HG02885 (cell line): Measurements from ENCODE around the gene ASB5.
"Not testable (repeated sequence)": the region's sequence is repeated elsewhere in the genome, so short reads cannot be mapped to it uniquely, and the experiment has no call there.

Source experiments
- ATAC-seq: cut with Tn5 transposase; IDR thresholded peaks from one replicate; pipeline ENCODE4 v1.9.1; 2021; ENCODE audit warnings: mild to moderate bottlenecking; ENCODE audit not compliant: unreplicated experiment, poor library complexity

The ASB5 gene

DNA sequence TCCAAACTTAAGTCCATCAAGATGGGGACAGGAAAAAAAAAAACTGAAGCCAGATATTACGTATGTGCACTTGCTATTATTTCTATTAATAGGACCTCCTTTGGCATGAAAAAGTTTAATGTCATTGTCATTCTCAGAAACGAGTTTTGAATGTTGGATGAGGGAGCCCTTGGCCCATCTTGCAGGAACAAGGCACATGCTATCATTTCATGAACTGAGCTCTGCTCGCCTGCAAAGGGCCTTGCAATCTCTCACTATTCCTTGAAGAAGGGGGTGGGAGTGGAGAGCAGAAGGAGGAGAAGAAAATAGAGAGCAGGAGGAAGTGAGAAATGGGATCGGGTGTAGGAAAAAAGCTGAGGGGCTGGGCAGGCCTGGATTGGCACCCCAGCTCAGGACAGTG, 39.4 kb downstream of the ASB5 start:
- no peak for ATAC-seq

- no peak for ATAC-seq
Observed at GRCh38 chr4:176226736-176227135, 42.3 kb downstream of the ASB5 start.

- ATAC-seq = no peak
Observed at GRCh38 chr4:176223561-176223960, 45.5 kb downstream of the ASB5 start.

- ATAC-seq = no peak
Observed at GRCh38 chr4:176222149-176222548, 46.9 kb downstream of the ASB5 start.

GRCh38 chr4:176217510-176217909, 51.5 kb downstream of the ASB5 start:
- ATAC-seq = no peak

DNA sequence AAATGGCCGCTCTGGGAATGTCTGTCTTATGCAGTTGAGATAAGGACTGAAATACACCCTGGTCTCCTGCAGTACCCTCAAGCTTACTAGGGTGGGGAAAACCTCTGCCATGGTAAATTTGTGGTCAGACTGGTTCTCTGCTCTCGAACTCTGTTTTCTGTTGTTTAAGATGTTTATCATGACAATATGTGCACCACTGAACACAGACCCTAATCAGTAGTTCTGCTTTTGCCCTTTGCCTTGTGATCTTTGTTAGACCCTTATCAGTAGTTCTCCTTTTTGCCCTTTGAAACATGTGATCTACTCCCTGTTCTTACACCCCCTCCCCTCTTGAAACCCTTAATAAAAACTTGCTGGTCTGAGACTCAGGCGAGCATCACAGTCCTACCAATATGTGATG, 56.7 kb downstream of the ASB5 start:
- ATAC-seq = not testable (repeated sequence)

- ATAC-seq = no peak
Observed at GRCh38 chr4:176210579-176211296, 58.3 kb downstream of the ASB5 start.

GRCh38 chr4:176210101-176210500, 58.9 kb downstream of the ASB5 start:
- ATAC-seq = no peak

GRCh38 chr4:176209535-176209934, 59.5 kb downstream of the ASB5 start:
- no peak for ATAC-seq

DNA sequence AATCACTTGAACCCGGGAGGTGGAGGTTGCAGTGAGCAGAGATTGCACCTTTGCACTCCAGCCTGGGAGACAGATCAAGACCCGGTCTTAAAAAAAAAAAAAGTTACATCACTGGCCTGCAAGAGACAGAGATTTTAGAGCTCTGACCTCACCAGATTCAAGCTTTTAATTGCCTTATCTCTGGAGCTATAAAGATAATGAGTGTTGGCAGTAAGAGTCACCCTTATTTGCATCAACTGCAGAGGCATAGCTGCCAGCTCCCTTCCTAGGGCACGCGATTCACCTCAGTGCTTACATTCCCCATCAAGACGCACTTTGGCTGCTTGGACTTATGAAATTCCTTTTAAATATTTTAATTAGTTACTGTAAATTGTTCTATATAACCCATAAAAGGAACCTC, 61.2 kb downstream of the ASB5 start:
- no peak for ATAC-seq

GRCh38 chr4:176205299-176205698, 63.7 kb downstream of the ASB5 start:
- ATAC-seq = no peak

DNA sequence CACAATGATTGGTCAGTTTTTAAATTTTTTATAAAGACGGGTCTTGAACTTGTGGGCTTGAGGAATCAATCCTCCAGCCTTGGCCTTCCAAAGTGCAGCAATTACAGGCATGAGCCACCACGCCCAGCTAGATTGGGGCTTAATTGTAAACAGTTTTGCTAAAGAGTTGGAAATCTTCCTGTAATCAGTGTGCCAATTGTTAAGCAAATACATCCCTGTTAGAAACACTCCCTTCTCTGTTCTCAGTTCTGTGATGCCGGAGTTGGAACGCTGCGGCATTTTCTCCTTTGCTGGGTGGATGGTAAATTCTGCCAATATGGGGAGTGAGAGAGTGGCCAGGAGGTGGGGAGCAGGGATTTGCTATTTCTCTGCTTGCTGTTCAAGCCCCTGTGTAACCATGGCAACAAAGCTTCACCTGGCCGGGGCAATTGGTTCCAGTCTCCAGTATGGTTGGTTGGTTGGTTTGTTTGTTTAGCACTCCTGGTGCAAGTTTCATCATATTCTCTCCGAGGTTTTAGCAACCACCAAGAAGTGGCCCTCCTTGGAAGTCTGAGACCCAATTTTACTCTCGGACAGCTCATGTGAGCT, 70.6 kb downstream of the ASB5 start:
- ATAC-seq = no peak

DNA sequence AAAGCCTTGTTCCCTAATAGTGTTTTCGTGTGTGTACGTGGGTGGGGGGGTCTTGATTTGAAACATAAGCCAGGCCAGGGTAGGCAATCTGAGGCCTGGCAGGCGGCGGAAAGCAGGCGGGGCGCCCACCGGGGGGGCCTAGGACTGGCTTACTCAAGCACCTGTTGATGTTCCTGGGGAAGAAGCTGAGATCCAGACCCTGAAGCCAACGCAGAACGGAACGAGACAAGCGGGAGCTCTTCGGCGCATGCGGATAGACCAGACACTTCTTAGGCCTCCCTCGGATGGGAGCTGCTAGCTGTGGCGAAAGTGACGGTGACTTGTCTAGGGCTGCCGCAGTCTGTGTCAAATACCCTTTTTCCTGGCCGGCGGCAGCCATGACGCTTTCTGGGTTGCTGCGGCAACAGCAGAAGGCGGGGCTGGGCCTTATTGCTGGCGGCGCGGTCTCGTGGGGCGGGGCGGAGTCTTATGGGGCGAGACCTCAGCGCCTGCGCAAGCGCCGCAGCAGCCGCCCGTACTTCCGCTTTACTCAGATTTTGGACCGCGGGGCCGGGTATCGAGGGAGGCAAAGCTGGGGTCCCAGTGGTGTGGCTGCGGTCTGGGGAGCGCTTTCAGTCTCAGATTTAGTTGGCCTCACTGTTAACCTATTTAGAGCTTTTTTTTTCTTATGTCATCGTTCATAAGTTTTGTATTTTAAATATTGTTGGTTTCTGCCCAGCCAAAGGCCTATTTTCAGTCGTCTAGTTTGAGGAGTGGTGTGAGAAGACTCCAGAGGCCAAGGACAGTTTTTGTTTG, 73.6 kb downstream of the ASB5 start, which contains the start of gene SPATA4:
SPATA4 (minus strand) TSS at position 402 of the 795 bp plus-strand sequence; CDS start at position 379, 23 bp downstream.
- peak; percentile 97 for ATAC-seq

- no peak for ATAC-seq
Observed at GRCh38 chr4:176193938-176194337, 75.1 kb downstream of the ASB5 start.

DNA sequence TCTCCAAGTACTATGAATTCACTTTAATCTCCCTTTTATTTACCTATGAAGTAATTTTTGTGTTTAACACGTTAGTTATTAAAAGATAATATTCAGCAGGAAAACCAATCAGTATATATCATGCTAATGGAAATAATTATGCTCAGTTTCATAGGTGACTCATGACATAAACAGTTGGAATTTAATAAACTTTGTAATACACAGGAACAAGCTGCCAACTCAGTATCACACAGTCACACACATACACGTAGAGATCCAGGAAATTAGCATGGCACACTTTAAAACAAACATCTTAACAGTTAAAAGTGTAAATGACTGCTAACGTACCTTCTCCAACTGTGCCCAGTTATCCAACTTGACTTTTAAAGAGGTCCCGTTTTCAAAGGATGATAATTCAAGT, 75.9 kb downstream of the ASB5 start:
- ATAC-seq = no peak

DNA sequence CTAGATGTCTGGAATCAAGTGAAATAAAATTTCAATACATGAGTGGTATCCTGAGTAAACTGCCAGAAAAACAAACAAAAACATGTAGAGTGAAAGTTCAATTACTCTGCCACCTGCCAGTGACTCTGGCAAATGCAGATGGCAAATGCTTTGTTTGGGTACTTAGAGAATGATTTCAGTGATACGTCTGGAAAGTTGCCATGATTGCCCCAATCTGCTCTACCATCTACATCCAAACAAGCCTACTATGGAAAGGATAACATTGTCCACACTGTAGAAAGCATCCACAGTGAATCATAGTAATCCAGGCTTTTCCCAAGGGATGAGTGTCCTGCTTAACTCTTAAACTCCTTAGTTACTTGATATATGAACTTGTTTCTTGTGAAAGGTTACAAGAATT, 77.0 kb downstream of the ASB5 start:
- ATAC-seq = no peak

- ATAC-seq = no peak
Observed at GRCh38 chr4:176189891-176190795, 78.9 kb downstream of the ASB5 start.

GRCh38 chr4:176188654-176189053, 80.4 kb downstream of the ASB5 start:
- no peak for ATAC-seq

DNA sequence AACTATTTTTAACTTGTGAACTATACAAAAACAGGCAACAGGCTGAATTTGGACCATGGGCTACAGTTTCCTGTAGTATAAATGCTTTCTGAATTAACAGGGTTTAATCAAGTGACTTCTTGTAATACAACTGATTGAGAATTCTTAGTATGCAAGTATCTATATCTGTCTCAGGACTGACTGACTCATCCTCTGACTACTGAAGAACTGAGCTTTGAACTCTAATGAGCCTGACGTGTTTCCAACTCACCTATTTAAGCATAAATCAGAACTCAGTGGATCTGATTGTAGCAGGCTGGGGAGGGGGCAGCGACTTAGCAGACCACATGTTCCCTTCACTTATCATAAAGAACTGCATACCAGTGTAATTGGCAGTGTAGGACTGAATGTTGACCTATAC, 81.4 kb downstream of the ASB5 start:
- no peak for ATAC-seq

DNA sequence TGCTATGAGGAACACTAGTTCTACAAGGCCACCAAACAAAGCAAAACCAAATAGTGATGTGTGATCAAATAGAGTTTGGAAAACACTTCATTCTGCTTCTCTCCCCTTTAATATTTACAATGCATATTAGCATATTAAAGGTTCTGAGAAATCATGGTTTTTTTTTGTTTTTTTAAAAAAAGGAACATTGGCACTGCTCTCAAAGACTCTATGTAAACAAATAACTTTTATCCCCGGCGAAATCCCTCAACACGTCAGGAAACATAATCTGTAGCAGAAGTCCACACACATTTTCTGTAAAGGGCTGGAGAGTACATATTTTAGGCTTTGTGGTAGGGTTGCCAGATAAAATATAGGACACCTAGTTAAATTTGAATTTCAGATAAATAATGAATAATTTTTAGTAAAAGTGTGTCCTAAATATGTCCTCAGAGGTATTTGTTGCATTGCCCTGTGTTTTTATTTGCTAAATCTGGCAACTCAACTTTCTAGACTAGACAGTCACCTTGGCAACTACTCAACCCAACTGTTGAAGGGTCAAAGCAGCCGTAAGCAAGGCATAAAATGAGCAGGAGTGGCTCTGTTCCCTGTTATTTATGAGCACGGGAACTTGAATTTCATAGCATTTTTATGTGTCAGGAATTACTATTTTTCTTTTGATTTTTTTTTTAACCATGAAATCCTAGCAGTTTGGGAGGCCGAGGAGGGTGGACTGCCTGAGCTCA, 82.2 kb downstream of the ASB5 start:
- ATAC-seq = no peak
